ENCODE data around the gene OTOA. TPM values are rescaled to one million over a fixed set of nuclear protein-coding genes. Genes with fewer than 3 reads are reported as not detected.
A peak's percentile ranks its signal among the peaks of the same experiment; 100 is the strongest.

The OTOA gene
- total and polyA plus RNA-seq, 2 of the 13 experiments (the other 11 are each of a cell fraction or from before 2014, with no cell fraction given): 0.05 to 0.15 TPM

DNA sequence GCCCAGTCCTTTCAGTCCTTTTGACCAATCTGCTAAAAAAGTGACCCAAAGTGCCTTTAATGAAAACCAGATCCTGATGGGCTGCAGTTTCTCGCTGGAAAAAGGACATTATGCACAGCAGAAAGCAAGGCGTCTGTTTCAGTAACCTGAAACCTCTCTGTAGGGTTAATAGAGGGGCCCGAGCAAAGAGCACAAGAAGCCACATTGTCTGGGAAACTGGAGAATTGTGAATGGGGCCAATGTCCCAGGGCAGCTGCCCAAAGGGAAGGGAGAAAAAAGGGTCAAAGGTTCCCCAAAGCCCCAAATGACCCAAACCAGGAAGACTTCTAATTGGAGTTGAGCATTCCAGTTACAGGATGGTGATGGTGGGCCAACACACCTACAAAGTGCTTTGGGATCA lies 3.0 kb downstream of the OTOA start (continued):
- TF ChIP-seq, protein P1, sequence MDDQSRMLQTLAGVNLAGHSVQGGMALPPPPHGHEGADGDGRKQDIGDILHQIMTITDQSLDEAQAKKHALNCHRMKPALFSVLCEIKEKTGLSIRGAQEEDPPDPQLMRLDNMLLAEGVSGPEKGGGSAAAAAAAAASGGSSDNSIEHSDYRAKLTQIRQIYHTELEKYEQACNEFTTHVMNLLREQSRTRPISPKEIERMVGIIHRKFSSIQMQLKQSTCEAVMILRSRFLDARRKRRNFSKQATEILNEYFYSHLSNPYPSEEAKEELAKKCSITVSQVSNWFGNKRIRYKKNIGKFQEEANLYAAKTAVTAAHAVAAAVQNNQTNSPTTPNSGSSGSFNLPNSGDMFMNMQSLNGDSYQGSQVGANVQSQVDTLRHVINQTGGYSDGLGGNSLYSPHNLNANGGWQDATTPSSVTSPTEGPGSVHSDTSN (CRISPR knock-in tag; IDR thresholded peaks at IDR 0.05; ENCODE audit: borderline replicate concordance): no peak
- no peak for TF ChIP-seq BRF2 (CRISPR knock-in tag; IDR thresholded peaks at IDR 0.05)
- TF ChIP-seq ZSCAN20 (CRISPR knock-in tag; IDR thresholded peaks at IDR 0.05; ENCODE audit: borderline replicate concordance): no peak
- TF ChIP-seq, protein P2, sequence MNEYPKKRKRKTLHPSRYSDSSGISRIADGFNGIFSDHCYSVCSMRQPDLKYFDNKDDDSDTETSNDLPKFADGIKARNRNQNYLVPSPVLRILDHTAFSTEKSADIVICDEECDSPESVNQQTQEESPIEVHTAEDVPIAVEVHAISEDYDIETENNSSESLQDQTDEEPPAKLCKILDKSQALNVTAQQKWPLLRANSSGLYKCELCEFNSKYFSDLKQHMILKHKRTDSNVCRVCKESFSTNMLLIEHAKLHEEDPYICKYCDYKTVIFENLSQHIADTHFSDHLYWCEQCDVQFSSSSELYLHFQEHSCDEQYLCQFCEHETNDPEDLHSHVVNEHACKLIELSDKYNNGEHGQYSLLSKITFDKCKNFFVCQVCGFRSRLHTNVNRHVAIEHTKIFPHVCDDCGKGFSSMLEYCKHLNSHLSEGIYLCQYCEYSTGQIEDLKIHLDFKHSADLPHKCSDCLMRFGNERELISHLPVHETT (CRISPR knock-in tag; conservative IDR thresholded peaks at IDR 0.05): no peak
- TF ChIP-seq ZNF878 (CRISPR knock-in tag; IDR thresholded peaks at IDR 0.05): no peak
- no peak for TF ChIP-seq ZNF468 (CRISPR knock-in tag; IDR thresholded peaks at IDR 0.05)
- TF ChIP-seq ZIK1 (CRISPR knock-in tag; IDR thresholded peaks at IDR 0.05; ENCODE audit: borderline replicate concordance, low read depth): no peak
- TF ChIP-seq TGIF2 (CRISPR knock-in tag; IDR thresholded peaks at IDR 0.05): no peak
- 0 out of 2 replicates have a peak, but pooled peaks have one; percentile 45 for TF ChIP-seq GATAD2A (CRISPR knock-in tag; IDR thresholded peaks at IDR 0.05)
- TF ChIP-seq TOE1 (CRISPR knock-in tag; IDR thresholded peaks at IDR 0.05): no peak
- TF ChIP-seq GATA4 (IDR thresholded peaks at IDR 0.05; ENCODE audit: borderline replicate concordance, low read depth): no peak
- no peak for TF ChIP-seq YEATS2 (CRISPR knock-in tag; IDR thresholded peaks at IDR 0.05; ENCODE audit: borderline replicate concordance)
- TF ChIP-seq, protein P3, sequence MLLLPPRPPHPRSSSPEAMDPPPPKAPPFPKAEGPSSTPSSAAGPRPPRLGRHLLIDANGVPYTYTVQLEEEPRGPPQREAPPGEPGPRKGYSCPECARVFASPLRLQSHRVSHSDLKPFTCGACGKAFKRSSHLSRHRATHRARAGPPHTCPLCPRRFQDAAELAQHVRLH (CRISPR knock-in tag; IDR thresholded peaks at IDR 0.05; ENCODE audit: borderline replicate concordance, low read depth): no peak
- TF ChIP-seq THRA (CRISPR knock-in tag; IDR thresholded peaks at IDR 0.05; ENCODE audit: borderline replicate concordance): peak; percentile 93; the same call in 1 of the 2 replicates
- no peak for TF ChIP-seq ZNF569 (CRISPR knock-in tag; IDR thresholded peaks at IDR 0.05; ENCODE audit: borderline replicate concordance)
- TF ChIP-seq NCOR1 (IDR thresholded peaks at IDR 0.05; ENCODE audit: borderline replicate concordance, low read length): no peak
- TF ChIP-seq GABPA (IDR thresholded peaks at IDR 0.05; ENCODE audit: low read depth, low read length): no peak
- TF ChIP-seq GABPA (CRISPR knock-in tag; IDR thresholded peaks at IDR 0.05; ENCODE audit: low read depth): no peak
- no peak for TF ChIP-seq ATAD3A (CRISPR knock-in tag; IDR thresholded peaks at IDR 0.05)
- peak; percentile 89; the same call in 1 of the 2 replicates for TF ChIP-seq ZBTB10 (CRISPR knock-in tag; IDR thresholded peaks at IDR 0.05; ENCODE audit: borderline replicate concordance)
- TF ChIP-seq MATR3 (CRISPR knock-in tag; IDR thresholded peaks at IDR 0.05): no peak
- no peak for TF ChIP-seq ZMAT5 (CRISPR knock-in tag; IDR thresholded peaks at IDR 0.05; ENCODE audit: borderline replicate concordance, low read depth)
- no peak for TF ChIP-seq RFXAP (CRISPR knock-in tag; IDR thresholded peaks at IDR 0.05; ENCODE audit: borderline replicate concordance)
